ENCODE results near the gene COL3A1.

- no peak for TF ChIP-seq EZH2 (IDR thresholded peaks at IDR 0.05; ENCODE audit: borderline replicate concordance, low read depth, low read length, severe bottlenecking)
- no peak for TF ChIP-seq CTCF (IDR thresholded peaks at IDR 0.05; ENCODE audit: extremely low read depth in 1 of 2, insufficient read depth in 1 of 2, low read depth in 1 of 2, low read length in 2 of 2)
- TF ChIP-seq POLR2AphosphoS5 (IDR thresholded peaks at IDR 0.05; ENCODE audit: insufficient read depth, low read depth, low read length) = no peak
- no peak for TF ChIP-seq FOS (IDR thresholded peaks at IDR 0.05; ENCODE audit: borderline replicate concordance, insufficient read depth, low read length)
- TF ChIP-seq MYC (IDR thresholded peaks at IDR 0.05; ENCODE audit: low read depth, low read length) = no peak
- no peak for TF ChIP-seq POLR2A (IDR thresholded peaks at IDR 0.05; ENCODE audit: low read depth, low read length)
These were observed 2.7 kb upstream of the COL3A1 start for GRCh38 chr2:188971432-188971861.

Measured in endothelial cell of umbilical vein (primary cell).